HG03196 (cell line): ENCODE measurements around the gene AP4E1.
"Not testable (repeated sequence)": the region's sequence is repeated elsewhere in the genome, so short reads cannot be mapped to it uniquely, and the experiment has no call there.

Source experiments
- ATAC-seq: cut with Tn5 transposase; IDR thresholded peaks from one replicate; pipeline ENCODE4 v1.9.1; 2021; ENCODE audit not compliant: unreplicated experiment

AP4E1 gene

DNA sequence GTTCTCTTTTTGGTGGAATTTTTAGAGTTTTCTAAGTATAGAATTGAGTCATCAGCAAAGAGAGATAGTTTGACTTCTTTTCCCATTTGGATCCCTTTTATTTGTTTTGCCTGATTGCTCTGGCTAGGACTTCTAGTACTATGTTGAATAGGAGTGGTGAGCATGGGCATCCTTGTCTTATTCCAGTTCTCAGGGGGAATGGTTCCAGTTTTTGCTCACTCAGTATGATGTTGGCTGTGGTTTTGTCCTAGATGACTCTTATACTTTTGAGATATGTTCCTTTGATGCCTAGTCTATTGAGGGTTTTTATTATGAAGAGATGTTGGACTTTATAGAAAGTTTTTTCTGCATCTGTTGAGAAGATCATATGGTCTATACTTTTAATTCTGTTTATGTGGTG, 113.7 kb downstream of the AP4E1 start:
- ATAC-seq = no peak

DNA sequence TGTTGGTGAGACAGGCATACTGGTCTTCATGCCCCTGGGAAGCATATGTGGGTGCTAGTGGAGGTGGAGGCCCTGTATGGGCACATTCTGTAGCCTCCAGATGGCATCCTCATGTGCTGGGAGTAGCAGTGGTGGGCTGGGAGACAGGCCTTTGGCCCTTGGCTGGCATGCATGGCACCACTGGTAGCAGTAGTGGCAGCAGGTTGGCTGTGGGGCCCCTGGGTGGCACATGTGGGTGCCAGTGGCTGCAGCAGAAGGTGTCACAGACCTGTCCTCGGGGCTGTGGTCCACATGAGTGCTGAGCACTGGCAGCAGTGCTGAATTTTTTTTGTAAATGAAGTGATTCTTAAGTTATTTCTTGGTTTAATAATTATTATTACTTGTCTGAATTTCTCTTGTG, 115.0 kb downstream of the AP4E1 start:
- no peak for ATAC-seq

DNA sequence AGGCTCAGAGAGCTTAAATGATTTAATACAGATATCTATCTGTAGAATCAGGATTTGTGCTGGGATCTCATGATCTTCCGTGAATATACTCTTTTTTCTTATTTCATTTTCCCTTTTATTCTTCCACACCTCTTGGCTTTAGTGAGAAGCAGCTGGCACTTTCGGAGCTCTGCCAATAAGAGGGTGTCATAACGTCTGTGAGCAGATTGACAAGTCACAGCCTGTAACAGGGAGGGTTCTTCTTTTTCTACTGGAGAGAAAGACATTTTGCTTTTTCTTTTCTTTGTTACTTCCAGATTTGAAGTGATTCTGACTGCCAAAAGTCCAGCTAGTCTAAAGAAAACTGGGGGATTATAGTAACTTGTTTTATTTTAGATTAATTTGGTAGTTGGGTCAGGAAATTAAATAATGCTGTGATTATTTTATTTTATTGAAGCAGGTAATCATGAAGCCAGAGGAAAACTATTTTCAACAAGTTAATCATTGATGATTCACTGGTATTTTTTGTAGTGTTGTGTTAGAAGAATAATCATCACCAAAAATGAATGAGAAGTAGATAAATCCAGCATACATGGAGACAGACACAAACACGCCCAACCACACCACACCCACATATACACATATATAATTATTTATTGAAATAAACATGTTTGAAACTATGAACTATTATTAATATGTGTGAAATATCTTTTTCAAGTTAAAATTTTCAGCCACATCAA, 116.4 kb downstream of the AP4E1 start:
- no peak for ATAC-seq

DNA sequence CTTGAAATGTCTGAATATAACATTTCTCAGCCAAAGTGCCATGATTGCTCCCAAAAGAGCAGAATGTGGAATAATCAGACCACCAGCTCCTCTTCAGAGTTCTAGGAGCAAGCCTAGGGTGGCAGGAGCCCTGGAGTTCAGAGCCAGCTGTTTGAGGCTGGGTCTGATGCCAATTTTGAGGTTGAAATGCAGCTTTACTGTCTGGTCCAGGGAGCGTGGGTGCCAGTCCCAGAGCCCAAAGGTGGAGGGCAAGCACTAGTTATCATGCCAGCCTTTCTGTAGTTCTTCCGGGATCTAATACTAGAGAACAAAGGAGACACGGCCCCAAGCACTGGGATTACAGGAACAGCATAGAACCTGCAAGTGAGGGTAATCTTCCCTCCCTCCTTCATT, 117.0 kb downstream of the AP4E1 start:
- ATAC-seq = no peak

DNA sequence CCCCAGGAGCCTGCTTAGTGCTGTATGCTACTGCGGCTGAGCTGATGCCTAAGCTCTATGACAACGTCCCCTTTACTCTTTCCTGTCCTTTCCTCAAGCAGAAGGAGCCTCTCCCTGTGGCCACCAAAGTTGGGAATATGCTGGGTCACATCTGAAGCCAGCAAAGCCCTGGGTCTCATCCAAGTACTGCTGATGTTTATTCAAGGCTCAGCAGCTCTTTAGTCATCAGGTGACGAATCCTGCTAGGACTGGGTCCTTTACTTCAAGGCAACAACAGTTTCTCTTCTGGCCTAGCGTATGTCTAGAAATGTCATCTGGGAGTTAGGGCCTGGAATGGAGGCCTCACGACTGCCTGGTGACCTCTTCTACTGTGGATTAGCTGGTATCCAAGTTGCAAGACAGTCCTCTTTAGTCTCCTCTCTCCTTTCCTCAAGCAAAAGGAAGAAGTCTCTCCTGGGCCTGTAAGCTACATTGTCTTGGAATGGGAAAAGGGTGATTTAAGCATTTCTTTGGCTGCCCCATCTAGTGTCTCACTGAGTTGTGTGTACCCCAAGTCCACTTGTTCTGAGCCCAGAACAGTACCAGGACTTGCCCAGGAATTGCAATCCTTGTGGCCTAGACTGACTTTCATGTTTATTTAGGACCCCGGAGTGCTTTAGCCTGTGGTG, 122.3 kb downstream of the AP4E1 start:
- ATAC-seq = no peak

DNA sequence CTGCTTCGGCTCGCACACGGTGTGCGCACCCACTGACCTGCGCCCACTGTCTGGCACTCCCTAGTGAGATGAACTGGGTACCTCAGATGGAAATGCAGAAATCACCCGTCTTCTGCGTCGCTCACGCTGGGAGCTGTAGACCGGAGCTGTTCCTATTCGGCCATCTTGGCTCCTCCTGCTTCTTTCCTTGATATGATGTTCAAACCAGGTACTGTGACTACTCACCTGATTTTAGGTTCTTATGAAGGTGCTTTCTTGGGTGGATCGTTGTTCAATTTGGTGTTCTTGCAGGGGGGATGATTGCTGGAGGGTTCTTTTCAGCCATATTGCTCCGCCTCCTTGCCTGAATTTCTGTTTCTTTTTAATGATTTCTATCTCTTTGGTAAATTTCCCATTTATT, 129.0 kb downstream of the AP4E1 start:
- not testable (repeated sequence) for ATAC-seq

DNA sequence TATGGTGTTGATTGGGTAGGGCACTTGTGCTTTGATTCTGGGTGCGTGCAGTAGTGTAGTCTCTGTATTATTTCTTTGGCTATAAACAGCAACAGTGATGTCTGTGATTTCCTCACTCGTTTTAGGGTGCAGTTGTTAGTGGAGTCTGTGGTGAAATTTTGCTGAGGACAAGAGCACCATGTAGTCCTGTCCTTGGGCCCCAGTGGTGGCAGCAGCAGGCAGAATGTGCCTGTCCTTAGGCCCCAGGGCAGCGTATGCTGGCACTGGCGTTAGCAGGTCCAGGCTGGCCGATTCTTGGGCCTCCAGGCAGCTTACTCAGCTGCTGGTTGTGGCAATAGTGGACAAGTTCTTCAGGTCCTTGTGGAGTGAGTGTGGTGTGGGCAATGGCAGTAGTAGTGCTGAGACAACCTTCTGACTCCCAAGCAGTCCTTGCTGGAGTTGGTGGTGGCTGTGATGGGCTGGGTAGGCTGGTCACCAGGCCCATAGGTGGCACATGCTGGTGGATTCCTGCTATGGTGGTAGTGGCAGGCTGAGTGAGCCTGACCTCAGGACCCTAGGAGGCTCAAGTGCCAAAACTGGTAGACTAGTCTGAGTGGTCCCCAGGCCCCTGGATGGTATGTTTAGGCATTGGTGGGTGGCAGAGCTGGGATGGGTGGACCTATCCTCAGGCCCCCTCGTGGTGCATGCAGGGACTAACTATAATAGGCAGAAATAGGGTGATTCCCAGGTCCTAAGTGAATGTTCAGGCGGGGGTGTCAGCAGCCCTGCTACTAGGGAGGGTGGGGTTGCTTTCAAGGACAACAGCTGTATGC, 129.9 kb downstream of the AP4E1 start:
- no peak for ATAC-seq

DNA sequence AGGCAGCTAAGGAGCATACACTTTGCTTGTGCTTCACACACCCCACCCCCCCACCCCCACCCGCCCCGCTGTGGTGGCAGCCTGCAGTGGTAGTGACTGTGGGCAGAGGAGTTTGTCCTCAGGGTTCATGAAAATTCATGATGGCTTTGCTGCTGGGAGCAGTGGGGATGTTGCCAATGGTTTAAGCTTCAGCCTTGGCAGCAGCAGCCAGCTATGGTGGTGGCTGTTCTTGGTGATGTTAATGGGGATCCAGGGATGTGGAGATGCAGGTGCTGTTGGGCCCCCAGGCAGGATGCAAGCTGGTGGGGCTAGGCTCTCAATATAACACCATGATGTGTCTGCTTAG, 130.5 kb downstream of the AP4E1 start:
- no peak for ATAC-seq

DNA sequence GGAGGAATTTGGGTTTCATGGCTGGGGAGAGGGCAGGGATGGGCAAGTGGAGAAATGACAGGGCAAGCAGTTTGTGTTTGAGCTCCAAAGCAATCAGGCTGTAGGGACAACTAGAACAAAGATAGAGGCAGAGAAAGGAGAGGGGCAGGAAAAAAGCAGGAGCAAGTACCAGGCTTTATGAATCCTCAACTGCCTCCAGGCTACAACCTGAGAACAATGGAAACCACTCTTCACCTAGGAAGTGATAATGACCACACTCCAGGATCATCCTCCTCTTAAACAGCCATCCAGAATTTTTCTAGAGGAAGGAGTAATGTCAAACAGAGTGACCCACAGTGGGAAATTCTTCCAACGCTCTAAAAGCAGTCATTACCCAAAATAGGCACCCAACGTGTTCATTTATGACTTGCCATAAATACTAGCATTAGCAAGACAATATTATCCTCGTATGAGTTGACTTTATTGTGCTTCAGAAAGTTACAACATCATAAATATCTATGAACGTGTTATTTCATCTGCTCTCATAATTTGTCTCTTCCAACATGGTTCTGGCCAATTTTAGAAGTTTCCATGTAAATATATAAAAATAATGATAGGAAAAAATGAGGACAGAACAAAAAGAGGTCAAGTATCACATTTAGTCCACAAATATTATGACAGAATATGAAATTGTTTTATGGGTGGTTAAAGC, 135.7 kb downstream of the AP4E1 start:
- no peak for ATAC-seq

DNA sequence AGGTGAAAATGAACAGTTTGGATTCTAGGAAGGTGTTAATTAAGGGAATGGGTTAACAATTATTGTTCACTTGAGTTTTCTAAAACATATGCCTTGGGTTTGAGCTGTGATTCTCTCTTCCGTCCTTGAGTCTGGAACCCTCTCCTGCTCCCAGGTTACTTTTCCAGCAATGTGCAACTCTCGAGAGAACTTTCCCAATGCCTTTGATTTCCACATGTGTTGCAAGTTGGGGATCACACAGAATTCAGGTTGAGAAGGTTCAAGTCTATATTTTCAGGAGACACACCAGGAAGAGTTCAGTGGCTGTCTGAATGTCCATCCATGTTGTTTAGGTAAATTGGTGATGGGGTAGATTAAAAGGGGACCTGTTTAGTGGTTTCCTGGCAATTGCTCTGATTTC, 137.5 kb downstream of the AP4E1 start:
- ATAC-seq = no peak

DNA sequence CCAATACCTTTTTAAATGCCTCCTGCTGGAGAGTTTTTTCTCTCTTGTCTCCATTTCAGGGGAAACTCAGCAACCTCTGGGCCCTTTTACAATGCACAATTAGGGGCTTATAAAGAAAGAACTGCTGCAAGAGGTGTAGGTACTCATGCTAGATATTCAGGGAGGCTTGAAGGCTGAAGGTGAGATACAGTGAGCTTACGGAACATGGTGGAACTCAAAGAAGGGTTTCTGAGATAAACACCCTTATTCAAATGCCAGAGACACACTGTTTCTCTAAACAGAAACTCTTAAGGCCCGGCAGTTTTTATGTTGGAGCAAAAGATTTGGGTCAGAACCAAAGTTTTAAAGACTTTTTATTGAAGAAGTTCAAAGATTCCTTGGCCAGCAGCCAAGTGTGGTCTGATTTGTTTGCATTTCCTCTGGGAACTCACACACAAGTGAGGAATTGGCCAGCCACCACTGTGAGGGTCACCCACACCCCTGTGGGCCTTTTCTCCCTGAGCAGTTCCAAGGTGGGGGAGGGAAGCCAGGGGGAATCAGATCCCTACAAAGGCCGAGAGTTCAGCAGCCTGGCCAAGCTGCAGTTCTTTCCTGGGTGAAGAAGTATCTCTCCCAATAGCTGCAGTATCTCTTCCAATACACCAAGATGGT, 138.4 kb downstream of the AP4E1 start:
- ATAC-seq = no peak

DNA sequence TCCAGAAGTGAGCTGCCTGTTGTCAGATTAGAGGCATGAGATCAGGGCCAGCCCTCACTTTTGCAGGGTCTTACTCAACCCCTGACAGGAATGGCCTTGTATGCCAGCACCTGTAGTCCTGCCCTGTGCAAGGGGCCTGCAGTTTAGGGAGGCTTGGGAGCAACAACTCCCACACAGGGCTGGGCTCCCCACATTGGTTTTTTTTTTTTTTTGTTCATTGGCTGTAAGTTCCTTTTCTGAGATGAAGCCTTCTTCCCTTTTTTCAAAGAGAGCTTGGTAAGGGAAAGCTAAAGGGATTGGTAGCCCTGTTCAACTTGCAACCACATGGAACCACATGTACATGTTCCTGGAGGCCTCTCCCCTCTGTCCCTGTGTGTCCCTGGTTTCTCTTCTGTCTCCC, 139.8 kb downstream of the AP4E1 start:
- no peak for ATAC-seq

DNA sequence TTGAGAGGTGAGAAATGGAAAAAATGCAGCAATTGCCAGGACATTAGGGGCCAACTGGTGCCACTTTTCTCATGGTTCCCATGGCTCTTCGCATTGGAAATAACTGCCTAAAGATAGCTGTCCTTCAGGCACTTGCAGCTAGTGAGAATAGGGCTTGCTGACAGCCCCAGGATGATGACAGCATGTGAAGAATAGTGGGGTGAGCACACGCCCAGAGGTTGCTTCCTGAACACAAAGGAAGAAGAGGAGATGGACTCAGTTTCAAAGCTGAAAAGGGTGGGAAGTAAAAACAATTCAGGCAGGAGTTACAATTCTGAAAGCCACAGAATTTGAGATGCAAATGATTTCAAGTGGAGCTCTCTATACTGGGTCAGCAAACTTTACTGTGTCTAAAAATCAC, 140.6 kb downstream of the AP4E1 start:
- no peak for ATAC-seq

DNA sequence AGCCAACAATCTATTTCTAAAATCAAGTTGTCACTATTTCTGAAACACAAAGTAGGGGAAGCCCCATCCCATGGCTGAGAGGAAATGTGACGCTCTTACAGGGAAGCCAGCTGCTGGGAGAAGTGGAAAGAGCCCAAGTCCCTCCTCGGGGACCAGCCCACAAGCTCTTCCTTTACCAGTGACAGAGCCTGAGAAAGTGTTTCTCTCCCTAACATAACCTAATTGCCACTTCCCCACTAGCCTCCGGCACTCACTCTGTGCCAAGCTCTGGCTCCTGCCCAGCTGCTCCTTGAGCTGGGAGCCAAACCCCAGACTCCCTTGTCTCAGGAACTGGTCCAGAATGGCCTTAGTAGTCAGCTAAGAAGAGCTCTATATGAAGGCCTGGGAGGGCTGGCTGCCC, 143.3 kb downstream of the AP4E1 start:
- ATAC-seq = no peak

DNA sequence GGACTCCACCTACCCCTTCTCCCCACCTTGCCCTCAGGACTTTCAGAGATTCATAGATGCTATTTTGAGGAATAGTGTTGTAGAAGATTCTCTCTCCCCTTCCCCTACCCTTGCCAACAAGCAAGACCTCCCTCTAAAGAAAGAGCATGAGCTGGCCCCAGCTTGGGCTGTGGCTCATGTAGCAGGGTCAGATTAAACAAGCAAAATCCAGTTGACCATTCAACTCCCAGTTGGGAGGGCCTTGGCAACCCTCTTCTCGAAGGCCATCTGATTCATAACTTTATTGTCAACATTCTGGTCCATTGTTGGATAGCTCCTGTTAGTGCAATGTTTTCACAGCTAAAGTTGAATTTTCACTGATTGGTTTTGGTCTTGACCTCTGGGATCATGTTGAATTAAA, 145.1 kb downstream of the AP4E1 start:
- ATAC-seq = no peak

DNA sequence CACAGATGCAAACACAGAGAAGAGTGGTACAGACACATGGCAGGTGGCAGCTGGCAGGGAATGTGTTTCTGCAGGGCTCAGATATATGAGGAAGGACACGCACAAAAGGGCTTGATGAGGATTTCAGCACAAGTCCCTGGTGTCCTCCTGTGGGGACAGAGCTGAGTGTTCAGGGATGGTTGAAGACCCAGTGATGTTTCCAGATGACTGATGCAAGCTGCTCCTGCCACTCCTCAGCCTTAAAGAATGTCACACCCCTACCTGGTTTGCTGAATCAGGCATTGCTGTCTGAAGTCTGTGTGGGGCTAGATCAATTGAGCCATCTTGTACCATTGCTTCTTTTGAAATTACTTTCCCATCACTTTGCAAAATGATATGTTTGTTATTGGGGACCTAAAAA, 146.1 kb downstream of the AP4E1 start:
- ATAC-seq = no peak
